Neural progenitor cell (in vitro differentiated cells): ENCODE measurements around the gene PACRG. TPM values are rescaled to one million over a fixed set of nuclear protein-coding genes. Genes with fewer than 3 reads are reported as not detected.

Source experiments
- DNase-seq: peaks from one replicate; pipeline ENCODE4 v3.0.0-alpha.2; 2016; ENCODE audit warnings: low spot score
- H2AFZ ChIP-seq: fragments of 200-600 bp; sonication (generic); replicated peaks from 2 replicates; pipeline ENCODE4 v1.6.1; 2016; ENCODE audit warnings: antibody characterized with exemption
- H3F3A ChIP-seq: fragments of 200-600 bp; sonication (generic); 2 replicates; pipeline ENCODE4 v1.6.1; 2016; ENCODE audit warnings: antibody characterized with exemption, low read depth
- H3K27ac ChIP-seq: fragments of 200-600 bp; sonication (generic); 2 replicates; pipeline ENCODE4 v1.5.1; 2016; ENCODE audit warnings: mild to moderate bottlenecking
- H3K27me3 ChIP-seq: fragments of 200-600 bp; sonication (generic); 2 replicates; pipeline ENCODE4 v1.6.1; 2016; ENCODE audit warnings: mild to moderate bottlenecking, moderate library complexity
- H3K36me3 ChIP-seq: fragments of 200-600 bp; sonication (generic); 2 replicates; pipeline ENCODE4 v1.5.1; 2016
- H3K4me1 ChIP-seq: fragments of 200-600 bp; sonication (generic); 2 replicates; pipeline ENCODE4 v1.6.1; 2016; ENCODE audit warnings: mixed run types
- H3K4me2 ChIP-seq: fragments of 200-600 bp; sonication (generic); 2 replicates; pipeline ENCODE4 v1.6.1; 2016
- H3K4me3 ChIP-seq: fragments of 200-600 bp; sonication (generic); 2 replicates; pipeline ENCODE4 v1.5.1; 2016
- H3K79me2 ChIP-seq: fragments of 200-600 bp; sonication (generic); 2 replicates; pipeline ENCODE4 v1.6.1; 2016; ENCODE audit warnings: low read depth
- H3K9ac ChIP-seq: fragments of 200-600 bp; sonication (generic); 2 replicates; pipeline ENCODE4 v1.6.1; 2016
- H3K9me3 ChIP-seq: fragments of 200-600 bp; sonication (generic); 2 replicates; pipeline ENCODE4 v1.5.1; 2016; ENCODE audit warnings: low read depth
- H4K20me1 ChIP-seq: fragments of 200-600 bp; sonication (generic); 2 replicates; pipeline ENCODE4 v1.6.1; 2016; ENCODE audit warnings: low read depth
- H3K27ac Mint-ChIP-seq: 3 replicates; pipeline ENCODE4 v1.8.0; 2021; ENCODE audit warnings: mixed read lengths
- H3K27me3 Mint-ChIP-seq: 2 replicates; pipeline ENCODE4 v1.8.0; 2022; ENCODE audit warnings: low read depth, mild to moderate bottlenecking, inconsistent platforms, moderate library complexity, mixed read lengths; ENCODE audit not compliant: insufficient read depth
- H3K36me3 Mint-ChIP-seq: 3 replicates; pipeline ENCODE4 v1.8.0; 2021; ENCODE audit warnings: mixed read lengths
- H3K4me1 Mint-ChIP-seq: 3 replicates; pipeline ENCODE4 v1.8.0; 2021; ENCODE audit warnings: mixed read lengths
- H3K4me3 Mint-ChIP-seq: 3 replicates; pipeline ENCODE4 v1.8.0; 2021; ENCODE audit warnings: mild to moderate bottlenecking, moderate library complexity, mixed read lengths
- H3K9me3 Mint-ChIP-seq: 3 replicates; pipeline ENCODE4 v1.8.0; 2020; ENCODE audit warnings: mixed read lengths
- EZH2 ChIP-seq: fragments of 200-600 bp; sonication (generic); IDR thresholded peaks from 2 replicates; pipeline ENCODE4 v1.6.1; 2017; ENCODE audit warnings: antibody characterized with exemption, mild to moderate bottlenecking, moderate library complexity
- EZH2phosphoT487 ChIP-seq: fragments of 200-600 bp; sonication (generic); IDR thresholded peaks from 2 replicates; pipeline ENCODE4 v1.6.1; 2017; ENCODE audit warnings: antibody characterized with exemption
- total RNA-seq: library from RNA; depleted of rRNA; stranded (reverse); fragments of >200 nt; gene quantifications from 2 replicates; pipeline ENCODE4 v1.2.3, GENCODE V29; 2015; ENCODE audit warnings: low replicate concordance
- TF ChIP-seq, protein P1 (sequence below): fragments of 200-600 bp; sonication (generic); IDR thresholded peaks from 2 replicates; pipeline ENCODE4 v1.5.1; 2017; ENCODE audit warnings: antibody characterized with exemption, mild to moderate bottlenecking

The PACRG gene
- total RNA-seq, 1 donor from 2014 or later, result 0.30 TPM

DNA sequence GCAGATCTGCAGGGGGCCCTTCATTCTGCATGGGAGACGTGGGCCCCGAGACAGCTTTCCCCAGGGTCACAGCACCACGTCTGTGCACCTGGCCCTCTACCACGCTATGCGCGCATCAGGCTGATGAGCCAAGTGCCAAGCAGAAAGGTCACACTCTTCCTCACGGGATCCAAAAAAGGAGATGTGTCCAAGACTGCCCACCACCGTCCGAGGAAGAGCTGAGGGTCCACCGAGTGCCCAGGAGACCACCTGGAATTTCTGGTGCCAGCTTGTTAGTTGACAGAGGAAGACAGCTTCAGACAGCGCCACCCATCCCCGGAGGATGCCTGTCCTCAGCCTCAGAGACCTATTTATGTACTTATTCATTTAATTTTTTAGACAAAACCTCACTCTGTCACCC is 609.2 kb downstream of the PACRG start:
- Histone ChIP-seq H3K36me3 (no peaks in the 10 kb centered on the region), H3F3A (peaks cover 6% of the 10 kb centered on the region), H3K4me2 (no peak overlapping the region), H3K27me3 (no peaks in the 10 kb centered on the region), H3K27ac (no peak overlapping the region), H4K20me1 (no peaks in the 10 kb centered on the region), H2AFZ (no peak overlapping the region), H3K4me3 (no peak overlapping the region), H3K9ac (no peak overlapping the region), H3K4me1 (peaks cover 24% of the 10 kb centered on the region), H3K9me3 (no peaks in the 10 kb centered on the region), H3K79me2 (no peaks in the 10 kb centered on the region)
- H3K36me3 Mint-ChIP-seq, result no peaks in the 10 kb centered on the region
- H3K9me3 Mint-ChIP-seq, result no peaks in the 10 kb centered on the region
- H3K27me3 Mint-ChIP-seq, result peaks cover 4% of the 10 kb centered on the region
- no peak for DNase-seq
- H3K4me3 Mint-ChIP-seq, result no peak overlapping the region
- H3K4me1 Mint-ChIP-seq, result peaks cover 58% of the 10 kb centered on the region
- no peak overlapping the region for H3K27ac Mint-ChIP-seq
- TF ChIP-seq EZH2, result no peak
- TF ChIP-seq, protein P1, sequence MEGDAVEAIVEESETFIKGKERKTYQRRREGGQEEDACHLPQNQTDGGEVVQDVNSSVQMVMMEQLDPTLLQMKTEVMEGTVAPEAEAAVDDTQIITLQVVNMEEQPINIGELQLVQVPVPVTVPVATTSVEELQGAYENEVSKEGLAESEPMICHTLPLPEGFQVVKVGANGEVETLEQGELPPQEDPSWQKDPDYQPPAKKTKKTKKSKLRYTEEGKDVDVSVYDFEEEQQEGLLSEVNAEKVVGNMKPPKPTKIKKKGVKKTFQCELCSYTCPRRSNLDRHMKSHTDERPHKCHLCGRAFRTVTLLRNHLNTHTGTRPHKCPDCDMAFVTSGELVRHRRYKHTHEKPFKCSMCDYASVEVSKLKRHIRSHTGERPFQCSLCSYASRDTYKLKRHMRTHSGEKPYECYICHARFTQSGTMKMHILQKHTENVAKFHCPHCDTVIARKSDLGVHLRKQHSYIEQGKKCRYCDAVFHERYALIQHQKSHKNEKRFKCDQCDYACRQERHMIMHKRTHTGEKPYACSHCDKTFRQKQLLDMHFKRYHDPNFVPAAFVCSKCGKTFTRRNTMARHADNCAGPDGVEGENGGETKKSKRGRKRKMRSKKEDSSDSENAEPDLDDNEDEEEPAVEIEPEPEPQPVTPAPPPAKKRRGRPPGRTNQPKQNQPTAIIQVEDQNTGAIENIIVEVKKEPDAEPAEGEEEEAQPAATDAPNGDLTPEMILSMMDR, result no peak
- no peak for TF ChIP-seq EZH2phosphoT487

DNA sequence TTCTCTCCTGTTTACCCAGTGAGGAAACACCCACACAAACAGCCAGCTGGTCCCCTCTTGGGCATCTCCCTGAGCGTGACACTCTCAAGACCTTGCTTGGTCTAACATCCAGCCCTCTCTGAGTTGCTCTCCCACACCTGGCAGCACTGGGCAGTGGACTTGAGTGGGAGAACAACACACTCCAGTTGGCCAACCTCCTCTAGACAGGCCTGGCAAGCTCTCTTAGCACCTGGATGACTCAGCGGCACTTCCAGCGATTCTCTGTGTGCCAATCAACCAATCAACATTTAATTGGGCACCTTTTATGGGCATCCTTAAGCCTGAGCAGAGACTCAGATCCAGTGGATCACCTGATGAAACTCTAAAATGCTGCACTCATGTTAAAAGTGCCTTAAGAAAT is 610.2 kb downstream of the PACRG start:
- no peak for DNase-seq
- no peak overlapping the region for H3K4me2 ChIP-seq
- no peak overlapping the region for H3K27ac ChIP-seq
- H3K27me3 ChIP-seq, result no peaks in the 10 kb centered on the region
- Mint-ChIP-seq H3K4me1 (peaks cover 68% of the 10 kb centered on the region), H3K9me3 (no peaks in the 10 kb centered on the region), H3K27ac (peak overlapping the region; percentile 97), H3K4me3 (no peak overlapping the region), H3K36me3 (no peaks in the 10 kb centered on the region), H3K27me3 (peaks cover 3% of the 10 kb centered on the region)
- TF ChIP-seq EZH2phosphoT487 (no peak), EZH2 (no peak)
- TF ChIP-seq, protein P1, result no peak
- H3K4me3 ChIP-seq, result no peak overlapping the region
- peaks cover 27% of the 10 kb centered on the region for H3K4me1 ChIP-seq
- no peak overlapping the region for H3K9ac ChIP-seq
- no peaks in the 10 kb centered on the region for H3K9me3 ChIP-seq
- no peaks in the 10 kb centered on the region for H3K36me3 ChIP-seq
- H3F3A ChIP-seq, result peaks cover 6% of the 10 kb centered on the region
- no peak overlapping the region for H2AFZ ChIP-seq
- no peaks in the 10 kb centered on the region for H4K20me1 ChIP-seq
- no peaks in the 10 kb centered on the region for H3K79me2 ChIP-seq

DNA sequence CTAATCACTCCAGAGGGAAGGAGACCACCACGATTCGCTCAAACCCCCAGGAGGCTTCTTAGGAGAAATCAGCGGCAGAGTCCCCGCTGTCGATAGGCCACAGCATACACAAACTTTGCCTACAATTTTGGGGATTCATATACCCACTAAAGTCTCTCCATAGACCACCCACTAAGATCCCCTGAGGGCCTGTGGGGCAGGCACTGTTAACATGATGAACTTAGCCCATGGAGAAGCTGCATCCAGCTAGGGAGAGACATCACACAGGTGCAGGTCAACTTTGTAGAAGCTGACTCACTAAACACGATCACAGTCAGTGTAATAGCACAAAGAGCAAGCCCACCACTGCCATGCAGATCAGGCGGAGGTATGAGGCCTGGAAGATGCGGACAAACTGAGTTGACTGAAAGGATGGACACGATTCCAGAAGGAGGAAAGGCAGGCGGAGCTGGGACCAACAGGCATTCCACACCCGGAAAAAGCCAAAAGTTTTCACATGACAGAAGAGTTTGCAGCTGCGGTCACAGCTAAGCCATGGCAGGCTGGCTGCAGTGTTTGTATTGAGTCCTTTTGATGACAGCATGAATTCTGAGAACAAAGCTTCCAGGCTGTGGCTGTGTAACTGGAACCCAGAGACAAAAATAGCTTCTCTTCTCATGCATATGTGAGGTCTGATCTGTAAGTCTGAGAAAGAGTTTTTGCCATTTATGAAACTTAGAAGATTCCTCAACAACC is 611.1 kb downstream of the PACRG start:
- Mint-ChIP-seq H3K4me3 (peak overlapping the region; percentile 20), H3K9me3 (no peaks in the 10 kb centered on the region)
- peak overlapping the region; percentile 3 for H2AFZ ChIP-seq

More for the DNA sequence above, 611.1 kb downstream of the PACRG start:
- Histone ChIP-seq H3K27me3 (no peaks in the 10 kb centered on the region), H3K36me3 (no peaks in the 10 kb centered on the region), H3F3A (peaks cover 6% of the 10 kb centered on the region), H3K4me3 (no peak overlapping the region), H3K27ac (no peak overlapping the region), H4K20me1 (no peaks in the 10 kb centered on the region), H3K4me2 (peak overlapping the region; percentile 56), H3K9ac (no peak overlapping the region), H3K4me1 (peaks cover 27% of the 10 kb centered on the region), H3K9me3 (no peaks in the 10 kb centered on the region), H3K79me2 (no peaks in the 10 kb centered on the region)
- Mint-ChIP-seq H3K36me3 (no peaks in the 10 kb centered on the region), H3K27me3 (peaks cover 3% of the 10 kb centered on the region), H3K4me1 (peaks cover 68% of the 10 kb centered on the region), H3K27ac (peak overlapping the region; percentile 97)
- DNase-seq, result peak; percentile 75
- TF ChIP-seq EZH2phosphoT487 (no peak), EZH2 (no peak)
- TF ChIP-seq, protein P1, result no peak
